ENCODE data around the gene MTA1.

MTA1 gene

GRCh38 chr14:105498430-105499255 is 79.0 kb downstream of the MTA1 start:
- Histone ChIP-seq H3K9ac (no peak overlapping the region; the same call in 1 of the 2 replicates), H3K4me2 (no peak overlapping the region), H3K27ac (no peak overlapping the region), H3K36me3 (peaks cover 51% of the 10 kb centered on the region), H3K27me3 (no peaks in the 10 kb centered on the region), H4K20me1 (peaks cover 6% of the 10 kb centered on the region; the same call in 1 of the 2 replicates), H3K4me1 (peaks cover 14% of the 10 kb centered on the region), H3K4me3 (no peak overlapping the region), H3K9me3 (no peaks in the 10 kb centered on the region)
- TF ChIP-seq Cebpa-rat (IDR thresholded peaks at IDR 0.05) = no peak

GRCh38 chr14:105499256-105500035 is 79.8 kb downstream of the MTA1 start:
- H3K27me3 ChIP-seq = no peaks in the 10 kb centered on the region
- H3K4me2 ChIP-seq = no peak overlapping the region
- TF ChIP-seq Cebpa-rat (IDR thresholded peaks at IDR 0.05) = no peak
- H3K4me1 ChIP-seq = peaks cover 22% of the 10 kb centered on the region
- peaks cover 6% of the 10 kb centered on the region; the same call in 1 of the 2 replicates for H4K20me1 ChIP-seq
- H3K27ac ChIP-seq = no peak overlapping the region
- no peak overlapping the region for H3K4me3 ChIP-seq
- no peaks in the 10 kb centered on the region for H3K9me3 ChIP-seq
- H3K9ac ChIP-seq = no peak overlapping the region
- H3K36me3 ChIP-seq = peaks cover 46% of the 10 kb centered on the region

GRCh38 chr14:105500036-105500725 is 80.6 kb downstream of the MTA1 start:
- H3K36me3 ChIP-seq = peaks cover 41% of the 10 kb centered on the region
- H3K9ac ChIP-seq = no peak overlapping the region
- H3K4me1 ChIP-seq = peaks cover 29% of the 10 kb centered on the region
- H3K4me3 ChIP-seq = no peak overlapping the region
- no peaks in the 10 kb centered on the region for H3K9me3 ChIP-seq
- no peak overlapping the region for H3K27ac ChIP-seq
- H3K27me3 ChIP-seq = no peaks in the 10 kb centered on the region
- TF ChIP-seq Cebpa-rat (IDR thresholded peaks at IDR 0.05) = no peak
- no peak overlapping the region for H3K4me2 ChIP-seq
- peaks cover 6% of the 10 kb centered on the region; the same call in 1 of the 2 replicates for H4K20me1 ChIP-seq

GRCh38 chr14:105500726-105501101 is 81.1 kb downstream of the MTA1 start:
- TF ChIP-seq Cebpa-rat (IDR thresholded peaks at IDR 0.05) = no peak

GRCh38 chr14:105501504-105502291 is 82.1 kb downstream of the MTA1 start:
- no peak overlapping the region for H3K4me2 ChIP-seq
- H3K4me3 ChIP-seq = no peak overlapping the region
- no peaks in the 10 kb centered on the region for H3K27me3 ChIP-seq
- H3K36me3 ChIP-seq = peaks cover 35% of the 10 kb centered on the region
- no peak overlapping the region for H3K27ac ChIP-seq
- H3K9me3 ChIP-seq = no peaks in the 10 kb centered on the region
- no peak overlapping the region for H3K9ac ChIP-seq
- H3K4me1 ChIP-seq = peaks cover 36% of the 10 kb centered on the region
- peaks cover under 1% of the 10 kb centered on the region; the same call in 1 of the 2 replicates for H4K20me1 ChIP-seq
- no peak for TF ChIP-seq Cebpa-rat (IDR thresholded peaks at IDR 0.05)

More at GRCh38 chr14:105500726-105501101, 81.1 kb downstream of the MTA1 start:
- peaks cover 35% of the 10 kb centered on the region for H3K36me3 ChIP-seq
- no peak overlapping the region; the same call in 1 of the 2 replicates for H3K9ac ChIP-seq
- no peak overlapping the region for H3K4me2 ChIP-seq
- H3K9me3 ChIP-seq = no peaks in the 10 kb centered on the region
- H4K20me1 ChIP-seq = peaks cover 6% of the 10 kb centered on the region; the same call in 1 of the 2 replicates
- no peak overlapping the region for H3K27ac ChIP-seq
- peaks cover 35% of the 10 kb centered on the region for H3K4me1 ChIP-seq
- H3K4me3 ChIP-seq = no peak overlapping the region
- H3K27me3 ChIP-seq = no peaks in the 10 kb centered on the region

GRCh38 chr14:105502446-105503295 is 83.0 kb downstream of the MTA1 start:
- Histone ChIP-seq H4K20me1 (no peaks in the 10 kb centered on the region), H3K4me1 (peaks cover 43% of the 10 kb centered on the region), H3K9ac (0 out of 2 replicates have a peak overlapping the region, but pooled peaks have one; percentile 41), H3K4me2 (peak overlapping the region; percentile 32), H3K9me3 (no peaks in the 10 kb centered on the region), H3K4me3 (no peak overlapping the region), H3K27me3 (no peaks in the 10 kb centered on the region), H3K36me3 (peaks cover 26% of the 10 kb centered on the region), H3K27ac (no peak overlapping the region)
- TF ChIP-seq Cebpa-rat (IDR thresholded peaks at IDR 0.05) = no peak

- Histone ChIP-seq H3K9me3 (no peaks in the 10 kb centered on the region), H3K4me1 (peaks cover 49% of the 10 kb centered on the region), H3K4me2 (peak overlapping the region; percentile 62), H3K36me3 (peaks cover 20% of the 10 kb centered on the region), H4K20me1 (no peaks in the 10 kb centered on the region), H3K27me3 (no peaks in the 10 kb centered on the region), H3K4me3 (no peak overlapping the region), H3K27ac (no peak overlapping the region), H3K9ac (no peak overlapping the region)
- no peak for TF ChIP-seq Cebpa-rat (IDR thresholded peaks at IDR 0.05)
Measured at GRCh38 chr14:105503296-105503640, 83.6 kb downstream of the MTA1 start.

GRCh38 chr14:105503935-105504692 is 84.5 kb downstream of the MTA1 start:
- H3K9ac ChIP-seq = peak overlapping the region; percentile 13; the same call in 1 of the 2 replicates
- H3K4me1 ChIP-seq = peaks cover 54% of the 10 kb centered on the region
- no peaks in the 10 kb centered on the region for H3K27me3 ChIP-seq
- peaks cover 12% of the 10 kb centered on the region for H3K36me3 ChIP-seq
- H3K9me3 ChIP-seq = no peaks in the 10 kb centered on the region
- no peaks in the 10 kb centered on the region for H4K20me1 ChIP-seq
- peak overlapping the region; percentile 52 for H3K27ac ChIP-seq
- H3K4me2 ChIP-seq = peak overlapping the region; percentile 62
- TF ChIP-seq Cebpa-rat (IDR thresholded peaks at IDR 0.05) = no peak
- H3K4me3 ChIP-seq = no peak overlapping the region

All from BLaER1 (cell line).